Uterus (tissue), 4 donors: ENCODE measurements around the gene GFAP. TPM values are rescaled to one million over a fixed set of nuclear protein-coding genes. Genes with fewer than 3 reads are reported as not detected.

Source experiments
- DNase-seq, 2 donors: peaks; one replicate each; pipeline ENCODE4 v3.0.0-alpha.2; 2019 to 2020
- H3K27ac ChIP-seq, 2 donors: fragments of 200-600 bp; sonication (generic); 1 replicate in 1 of 2; 2 replicates in 1 of 2; pipeline ENCODE4 v1.5.1; 2016 to 2018
- H3K27me3 ChIP-seq, 2 donors: fragments of 200-600 bp; sonication (generic); one replicate each; pipeline ENCODE4 v1.5.1; 2018 to 2019; ENCODE audit warnings: control low read depth in 1 of 2
- H3K36me3 ChIP-seq, 2 donors: fragments of 200-600 bp; sonication (generic); one replicate each; pipeline ENCODE4 v1.5.1; 2019; ENCODE audit warnings: control low read depth in 1 of 2
- H3K4me1 ChIP-seq, 2 donors: fragments of 200-600 bp; sonication (generic); one replicate each; pipeline ENCODE4 v1.5.1; 2018 to 2019; ENCODE audit warnings: control low read depth in 1 of 2
- H3K4me3 ChIP-seq, 2 donors: fragments of 200-600 bp; sonication (generic); 1 replicate in 1 of 2; 2 replicates in 1 of 2; pipeline ENCODE4 v1.5.1; 2018 to 2019; ENCODE audit warnings: mild to moderate bottlenecking in 1 of 2
- H3K9me3 ChIP-seq, 2 donors: fragments of 200-600 bp; sonication (generic); one replicate each; pipeline ENCODE4 v1.5.1; 2019; ENCODE audit warnings: control low read depth in 1 of 2
- POLR2A ChIP-seq, 2 donors: fragments of 450-650 bp; IDR thresholded peaks; one replicate each; pipeline ENCODE4 v1.6.1; 2016; ENCODE audit warnings: antibody characterized with exemption in 2 of 2, mild to moderate bottlenecking in 1 of 2, moderate library complexity in 1 of 2
- intact Hi-C: fragments of 100-400 bp; cut with DNase I; formaldehyde crosslinking; loops from one replicate; pipeline ENCODE4 v1.15.1; 2023; ENCODE audit warnings: low total_unique reads
- total RNA-seq, 4 donors: library from RNA; depleted of rRNA in 3 of 4; stranded (reverse); fragments of >200 nt in 3 of 4; gene quantifications; one replicate each; pipeline versions ENCODE4 v1.1.0 to v1.2.4, GENCODE V29; 2014 to 2023
- TF ChIP-seq, protein P1 (sequence below), 4 experiments: fragments of 200-600 bp in 2 of 4; fragments of 450-650 bp in 2 of 4; sonication (generic) in 2 of 4; IDR thresholded peaks; one replicate each; pipeline ENCODE4 v1.5.1; 2016 to 2019; ENCODE audit warnings: antibody characterized with exemption in 4 of 4, mild to moderate bottlenecking in 2 of 4, moderate library complexity in 1 of 4
- donor health status: DM: yes; HTN: yes; CAD: no.

The GFAP gene
- total RNA-seq, 4 donors from 2014 or later, result 3.7 TPM; not detected in 3

GRCh38 chr17:44922746-44923470 is 7.6 kb upstream of the GFAP start:
- intact Hi-C loops, result loop anchor here (5.0 kb wide), 1 partner anchor 99 kb away; no protein-coding TSS in a partner anchor
- Histone ChIP-seq H3K4me3 (no peak overlapping the region), H3K9me3 (no peaks in the 10 kb centered on the region), H3K27me3 (no peaks in the 10 kb centered on the region), H3K27ac (no peak overlapping the region), H3K36me3 (no peaks in the 10 kb centered on the region), H3K4me1 (no peaks in the 10 kb centered on the region)
- TF ChIP-seq, protein P1, sequence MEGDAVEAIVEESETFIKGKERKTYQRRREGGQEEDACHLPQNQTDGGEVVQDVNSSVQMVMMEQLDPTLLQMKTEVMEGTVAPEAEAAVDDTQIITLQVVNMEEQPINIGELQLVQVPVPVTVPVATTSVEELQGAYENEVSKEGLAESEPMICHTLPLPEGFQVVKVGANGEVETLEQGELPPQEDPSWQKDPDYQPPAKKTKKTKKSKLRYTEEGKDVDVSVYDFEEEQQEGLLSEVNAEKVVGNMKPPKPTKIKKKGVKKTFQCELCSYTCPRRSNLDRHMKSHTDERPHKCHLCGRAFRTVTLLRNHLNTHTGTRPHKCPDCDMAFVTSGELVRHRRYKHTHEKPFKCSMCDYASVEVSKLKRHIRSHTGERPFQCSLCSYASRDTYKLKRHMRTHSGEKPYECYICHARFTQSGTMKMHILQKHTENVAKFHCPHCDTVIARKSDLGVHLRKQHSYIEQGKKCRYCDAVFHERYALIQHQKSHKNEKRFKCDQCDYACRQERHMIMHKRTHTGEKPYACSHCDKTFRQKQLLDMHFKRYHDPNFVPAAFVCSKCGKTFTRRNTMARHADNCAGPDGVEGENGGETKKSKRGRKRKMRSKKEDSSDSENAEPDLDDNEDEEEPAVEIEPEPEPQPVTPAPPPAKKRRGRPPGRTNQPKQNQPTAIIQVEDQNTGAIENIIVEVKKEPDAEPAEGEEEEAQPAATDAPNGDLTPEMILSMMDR (IDR thresholded peaks at IDR 0.05), result no peak
- no peak for TF ChIP-seq POLR2A (IDR thresholded peaks at IDR 0.05)
- no peak for DNase-seq

GRCh38 chr17:44922136-44922535 is 6.8 kb upstream of the GFAP start:
- no peaks in the 10 kb centered on the region for H3K27me3 ChIP-seq
- H3K36me3 ChIP-seq, result no peaks in the 10 kb centered on the region
- TF ChIP-seq, protein P1 (IDR thresholded peaks at IDR 0.05), result no peak
- no peak for TF ChIP-seq POLR2A (IDR thresholded peaks at IDR 0.05)
- intact Hi-C loops, result loop anchor here (5.0 kb wide), 1 partner anchor 100 kb away; no protein-coding TSS in a partner anchor
- DNase-seq, result no peak
- no peaks in the 10 kb centered on the region for H3K4me1 ChIP-seq
- H3K27ac ChIP-seq, result no peak overlapping the region
- no peak overlapping the region for H3K4me3 ChIP-seq
- H3K9me3 ChIP-seq, result no peaks in the 10 kb centered on the region

DNA sequence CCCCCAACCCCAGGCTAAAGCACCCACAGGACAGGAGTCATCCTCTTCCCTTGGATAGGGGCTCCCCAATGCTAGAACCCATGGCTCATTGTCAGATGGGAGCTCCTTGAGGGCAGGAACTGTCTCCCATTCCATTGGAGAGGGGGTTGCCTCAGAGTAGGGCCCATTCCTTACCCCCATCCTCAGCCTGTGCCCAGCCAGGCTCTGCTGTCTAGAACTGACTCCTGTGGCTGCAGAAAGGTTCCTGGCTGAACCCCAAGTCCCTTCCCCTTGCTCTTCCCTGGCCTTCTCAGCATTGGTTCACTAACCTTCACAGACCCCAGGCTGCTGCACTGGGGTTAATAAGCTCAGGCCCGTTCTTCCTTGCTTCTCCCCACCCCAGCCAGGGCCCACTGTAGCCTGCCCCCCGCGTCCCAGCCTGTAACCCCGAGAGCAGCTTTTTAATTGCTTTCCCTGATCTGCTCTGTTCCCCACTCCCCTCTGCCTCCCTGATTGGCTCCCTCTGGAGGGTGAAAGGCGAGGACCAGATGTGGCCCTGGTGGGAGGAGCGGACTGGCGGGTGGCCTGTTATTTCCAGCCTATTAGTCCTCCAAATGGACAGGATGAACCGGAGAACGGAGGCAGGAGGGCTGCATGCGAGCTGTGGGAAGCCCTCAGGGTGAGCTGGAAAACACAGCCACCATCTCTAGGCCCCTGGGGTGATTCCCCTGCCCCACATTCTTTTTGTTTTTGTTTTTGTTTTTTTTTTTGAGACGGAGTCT is 6.0 kb upstream of the GFAP start:
- H3K27ac ChIP-seq, result no peak overlapping the region
- intact Hi-C loops, result loop anchor here (5.0 kb wide), 1 partner anchor 101 kb away; no protein-coding TSS in a partner anchor
- no peak overlapping the region for H3K4me3 ChIP-seq
- no peaks in the 10 kb centered on the region for H3K36me3 ChIP-seq
- TF ChIP-seq POLR2A (IDR thresholded peaks at IDR 0.05), result no peak
- TF ChIP-seq, protein P1 (IDR thresholded peaks at IDR 0.05), result no peak
- no peaks in the 10 kb centered on the region for H3K4me1 ChIP-seq
- no peaks in the 10 kb centered on the region for H3K27me3 ChIP-seq
- no peaks in the 10 kb centered on the region for H3K9me3 ChIP-seq
- no peak for DNase-seq

DNA sequence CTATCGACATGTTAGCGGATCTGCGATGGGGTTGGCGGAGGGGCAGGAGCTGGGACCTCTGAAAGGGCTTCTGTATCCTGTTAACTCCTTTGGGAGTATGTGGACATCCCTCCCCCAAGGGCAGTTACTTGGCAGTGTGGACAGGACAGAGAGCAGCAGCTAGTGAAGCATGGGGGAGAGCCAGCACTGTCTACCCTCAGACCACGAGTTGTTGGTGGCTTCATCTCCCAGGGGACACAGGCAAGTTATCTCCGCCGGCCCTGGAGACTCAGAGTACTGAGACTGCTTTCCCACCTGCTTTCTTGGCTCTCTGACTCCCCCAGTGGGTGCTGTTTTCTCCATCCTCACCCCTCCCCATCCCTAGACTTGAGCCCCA is 5.3 kb upstream of the GFAP start:
- no peaks in the 10 kb centered on the region for H3K36me3 ChIP-seq
- no peaks in the 10 kb centered on the region for H3K27me3 ChIP-seq
- H3K4me3 ChIP-seq, result no peak overlapping the region
- DNase-seq, result no peak
- no peaks in the 10 kb centered on the region for H3K4me1 ChIP-seq
- no peak overlapping the region for H3K27ac ChIP-seq
- intact Hi-C loops, result loop anchor here (5.0 kb wide), 1 partner anchor 102 kb away; no protein-coding TSS in a partner anchor
- no peaks in the 10 kb centered on the region for H3K9me3 ChIP-seq
- TF ChIP-seq, protein P1 (IDR thresholded peaks at IDR 0.05), result no peak
- no peak for TF ChIP-seq POLR2A (IDR thresholded peaks at IDR 0.05)
